K562 (cell line): ENCODE data around the gene PATL2. TPM values are rescaled to one million over a fixed set of nuclear protein-coding genes. Genes with fewer than 3 reads are reported as not detected.

Experiments
- ATAC-seq: fragments of 200-7000 bp; cut with Tn5 transposase; 3 replicates; pipeline ENCODE4 v1.9.1; 2020; ENCODE audit warnings: moderate library complexity
- BruUV-seq: library from RNA; stranded (reverse); fragments of 400-500 nt; replicated peaks from 2 replicates; lab custom pipeline; 2021; lab: Mats Ljungman, UMichigan
- CTCF ChIA-PET: fragments of 300-600 bp; formaldehyde crosslinking; extraction: SDS; loops from one replicate; lab custom pipeline; 2021; ENCODE audit warnings: low intra/inter-chr PET ratio; lab: Yijun Ruan, JAX
- POLR2A ChIA-PET: fragments of 300-600, 350-650 bp; sonication (Branson Sonifier 250); formaldehyde crosslinking; extraction: SDS; loops from one replicate; lab custom pipeline; 2021; ENCODE audit warnings: antibody characterized with exemption, inconsistent platforms; lab: Yijun Ruan, JAX
- DNase-seq, 4 experiments: peaks; one replicate each; pipeline versions ENCODE4 v3.0.0 to v3.0.0-alpha.2; 2011 to 2018; ENCODE audit warnings: low spot score in 3 of 4, mixed read lengths in 3 of 4; ENCODE audit errors: extremely low read depth in 1 of 4
- FAIRE-seq: peaks from 2 replicates; lab custom pipeline; 2011; peaks lifted over from hg19 to GRCh38; lab: Jason Lieb, UNC
- H2AFZ ChIP-seq: 2 replicates; pipeline ENCODE4 v1.6.0; 2011; ENCODE audit warnings: low read depth, low read length, control low read depth, inconsistent platforms
- H3K27ac ChIP-seq: fragments of 200-600 bp; 3 replicates; pipeline ENCODE4 v1.8.0; 2011; ENCODE audit warnings: low read depth, mild to moderate bottlenecking, control low read depth, inconsistent platforms, low read length, moderate library complexity, mixed read lengths; ENCODE audit errors: extremely low read depth
- H3K27me3 ChIP-seq, 2 experiments: fragments of 300-600 bp in 1 of 2; 2 replicates in 1 of 2; 3 replicates in 1 of 2; pipeline versions ENCODE4 v1.6.0 to v1.8.0; 2011; ENCODE audit warnings: inconsistent platforms in 2 of 2, low read length in 2 of 2, mild to moderate bottlenecking in 1 of 2, mixed read lengths in 1 of 2, moderate library complexity in 1 of 2; ENCODE audit not compliant: control insufficient read depth in 2 of 2, insufficient read depth in 2 of 2
- H3K36me3 ChIP-seq: fragments of 300-600 bp; 3 replicates; pipeline ENCODE4 v1.8.0; 2011; ENCODE audit warnings: mild to moderate bottlenecking, low read length, inconsistent platforms; ENCODE audit not compliant: control insufficient read depth, insufficient read depth
- H3K4me1 ChIP-seq, 2 experiments: fragments of 200-600 bp in 1 of 2; replicated peaks in 1 of 2; 2 replicates in 1 of 2; 3 replicates in 1 of 2; pipeline versions ENCODE4 v1.5.1 to v1.8.0; 2011; ENCODE audit warnings: inconsistent platforms in 2 of 2, low read length in 2 of 2, mild to moderate bottlenecking in 1 of 2, mixed read lengths in 1 of 2, moderate library complexity in 1 of 2; ENCODE audit not compliant: control insufficient read depth in 2 of 2, insufficient read depth in 2 of 2
- H3K4me2 ChIP-seq: 2 replicates; pipeline ENCODE4 v1.6.1; 2011; ENCODE audit warnings: low read length, control low read depth, inconsistent platforms, mixed read lengths; ENCODE audit not compliant: insufficient read depth
- H3K4me3 ChIP-seq: fragments of 200-600 bp; sonication (generic), shearing (Covaris generic); 2 replicates; pipeline ENCODE4 v1.5.1; 2016; ENCODE audit warnings: control low read depth, inconsistent platforms
- H3K79me2 ChIP-seq: fragments of 200-600 bp; 3 replicates; pipeline ENCODE4 v1.8.0; 2011; ENCODE audit warnings: low read length, inconsistent platforms; ENCODE audit not compliant: control insufficient read depth, insufficient read depth
- H3K9ac ChIP-seq, 2 experiments: 2 replicates each; pipeline versions ENCODE4 v1.6.0 to v1.6.1; 2011; ENCODE audit warnings: low read depth in 2 of 2, low read length in 2 of 2, control low read depth in 1 of 2, inconsistent platforms in 1 of 2, mild to moderate bottlenecking in 1 of 2, mixed read lengths in 1 of 2; ENCODE audit not compliant: insufficient read depth in 1 of 2
- H3K9me1 ChIP-seq: one replicate; pipeline ENCODE4 v1.6.0; 2011; ENCODE audit warnings: inconsistent platforms, mild to moderate bottlenecking, low read length, moderate library complexity; ENCODE audit not compliant: control insufficient read depth, insufficient read depth
- H3K9me3 ChIP-seq: replicated peaks from 2 replicates; pipeline ENCODE4 v1.5.1; 2011; ENCODE audit warnings: low read depth, low read length, inconsistent platforms; ENCODE audit not compliant: control insufficient read depth, insufficient read depth
- H4K20me1 ChIP-seq: replicated peaks from 2 replicates; pipeline ENCODE4 v1.6.1; 2011; ENCODE audit warnings: low read length, inconsistent platforms, mixed read lengths; ENCODE audit not compliant: control insufficient read depth, insufficient read depth
- EWSR1 ChIP-seq: fragments of 450-650 bp; IDR thresholded peaks from 2 replicates; pipeline ENCODE4 v1.6.1; 2018; ENCODE audit warnings: borderline replicate concordance, mild to moderate bottlenecking, low read depth, moderate library complexity; ENCODE audit not compliant: partially characterized antibody
- HCFC1 ChIP-seq: IDR thresholded peaks from 2 replicates; pipeline ENCODE4 v1.6.1; 2012; ENCODE audit warnings: low read depth, low read length, improper control_type of control experiment
- JUND ChIP-seq, 2 experiments: IDR thresholded peaks; 2 replicates in 1 of 2; 3 replicates in 1 of 2; pipeline ENCODE4 v1.6.1; 2011; ENCODE audit warnings: borderline replicate concordance in 2 of 2, low read depth in 2 of 2, low read length in 2 of 2, improper control_type of control experiment in 1 of 2, missing biosample characterization in 1 of 2, missing genetic modification characterization in 1 of 2, missing genetic modification reagents in 1 of 2
- MAFG ChIP-seq: fragments of 450-650 bp; conservative IDR thresholded peaks from 2 replicates; pipeline ENCODE4 v1.6.1; 2016; ENCODE audit warnings: missing genetic modification characterization, missing compliant biosample characterization
- MECOM ChIP-seq: fragments of 250-450 bp; sonication (Bioruptor Pico); IDR thresholded peaks from 2 replicates; pipeline ENCODE4 v1.8.0; 2022; ENCODE audit warnings: inconsistent platforms
- PHB ChIP-seq: fragments of 250-450 bp; sonication (Bioruptor Pico); IDR thresholded peaks from 2 replicates; pipeline ENCODE4 v1.5.0; 2021
- TAF1 ChIP-seq: IDR thresholded peaks from 2 replicates; pipeline ENCODE4 v1.6.1; 2011; ENCODE audit warnings: mild to moderate bottlenecking, low read length, moderate library complexity; ENCODE audit not compliant: insufficient read depth, control insufficient read depth, severe bottlenecking; ENCODE audit errors: extremely low read depth
- ZNF217 ChIP-seq: sonication (generic); formaldehyde crosslinking; IDR thresholded peaks from 2 replicates; pipeline ENCODE4 v1.8.0; 2022; ENCODE audit warnings: mild to moderate bottlenecking, missing genetic modification reagents
- in situ Hi-C: fragments of 300-500 bp; cut with MboI; formaldehyde crosslinking; loops from 4 replicates; pipeline ENCODE4 v1.15.0; 2018; ENCODE audit warnings: inconsistent platforms, mixed read lengths
- intact Hi-C: fragments of 100-400 bp; cut with micrococcal nuclease; formaldehyde crosslinking; loops from 2 replicates; pipeline ENCODE4 v1.14.2; 2022
- polyA plus RNA-seq, 8 experiments: library from polyadenylated mRNA; depleted of rRNA in 4 of 8; stranded (reverse) in 5 of 8; unstranded in 3 of 8; fragments of >200 nt; fragmentation: Nextera tagmentation in 2 of 8; fragmentation: Illumina TruSeq in 1 of 8; extraction: Ambion mirVana in 2 of 8; extraction: Trizol in 1 of 8; gene quantifications; 2 replicates each; pipeline versions ENCODE4 v1.2.1 to v1.2.3, GENCODE V29; 2011 to 2014; ENCODE audit warnings: inconsistent platforms in 1 of 8, missing spikeins in 1 of 8
- total RNA-seq, 7 experiments: library from RNA; depleted of rRNA in 6 of 7; stranded (reverse); fragments of >200 nt in 6 of 7; fragmentation: Illumina TruSeq in 2 of 7; extraction: Trizol in 2 of 7; gene quantifications; 2 replicates each; pipeline versions ENCODE4 v1.2.1 to v1.2.3, GENCODE V29; 2011 to 2021; ENCODE audit warnings: low replicate concordance in 1 of 7
- TF ChIP-seq, protein P1 (sequence below), 2 experiments: fragments of 450-650 bp; formaldehyde crosslinking in 1 of 2; IDR thresholded peaks; 2 replicates each; pipeline versions ENCODE4 v1.4.0 to v1.6.1; 2014 to 2020; ENCODE audit warnings: mild to moderate bottlenecking in 2 of 2, borderline replicate concordance in 1 of 2, low read depth in 1 of 2
- TF ChIP-seq, protein P2 (sequence below): IDR thresholded peaks from 2 replicates; pipeline ENCODE4 v1.6.1; 2014; ENCODE audit warnings: antibody characterized with exemption
- TF ChIP-seq, protein P3 (sequence below): fragments of 450-650 bp; IDR thresholded peaks from 2 replicates; pipeline ENCODE4 v1.6.1; 2014; ENCODE audit warnings: low read depth, mild to moderate bottlenecking, moderate library complexity, borderline replicate concordance

PATL2 gene
- total and polyA plus RNA-seq, 9 of the 15 experiments (the other 6 are each of a cell fraction or from before 2014, with no cell fraction given): 0.42 to 1.1 (median 0.86) TPM

DNA sequence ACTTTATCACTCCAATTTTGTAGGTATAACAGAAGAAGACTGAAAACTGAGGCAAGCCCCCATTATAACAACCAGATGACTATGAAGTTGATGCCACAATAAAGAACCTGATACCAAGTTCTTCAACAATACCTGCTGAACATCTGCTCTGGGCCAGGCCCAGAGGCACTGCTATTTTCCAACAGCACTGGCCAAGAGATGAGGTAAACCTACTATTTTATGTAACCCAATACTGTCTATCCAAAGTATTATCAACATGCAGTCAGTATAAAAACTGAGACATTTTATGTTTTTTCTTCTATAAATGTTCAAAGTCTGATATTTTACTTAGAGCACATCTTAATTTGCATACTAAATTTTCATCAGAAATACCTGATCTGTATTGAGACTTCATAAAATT lies 53.7 kb downstream of the PATL2 start:
- POLR2A ChIA-PET: interaction anchor here (0.6 to 2.3 kb wide), 3 partner anchors 44 to 1223 kb away, joined by 3 to 8 read pairs (median 3); partner anchors contain the start of genes B2M and PATL2
- no peaks in the 10 kb centered on the region for H3K27me3 ChIP-seq
- intact Hi-C loops (no loop called here), in situ Hi-C loops (no loop called here)
- H3K9ac ChIP-seq: no peak overlapping the region
- no peaks in the 10 kb centered on the region for H3K9me1 ChIP-seq
- ATAC-seq (no peak), FAIRE-seq (no peak), DNase-seq (no peak)
- H3K36me3 ChIP-seq: peaks cover 67% of the 10 kb centered on the region
- no TSS peak for BruUV-seq
- CTCF ChIA-PET: no interaction called here
- peaks cover 0 to 5% of the 10 kb centered on the region in 2 experiments; a peak in 1 of 5 replicates for H3K4me1 ChIP-seq
- no peak overlapping the region for H3K4me2 ChIP-seq
- no peak overlapping the region for H3K4me3 ChIP-seq
- H4K20me1 ChIP-seq: no peaks in the 10 kb centered on the region
- H2AFZ ChIP-seq: no peak overlapping the region
- H3K79me2 ChIP-seq: peaks cover 21% of the 10 kb centered on the region
- no peaks in the 10 kb centered on the region for H3K9me3 ChIP-seq
- no peak overlapping the region for H3K27ac ChIP-seq
- TF ChIP-seq, protein P1, sequence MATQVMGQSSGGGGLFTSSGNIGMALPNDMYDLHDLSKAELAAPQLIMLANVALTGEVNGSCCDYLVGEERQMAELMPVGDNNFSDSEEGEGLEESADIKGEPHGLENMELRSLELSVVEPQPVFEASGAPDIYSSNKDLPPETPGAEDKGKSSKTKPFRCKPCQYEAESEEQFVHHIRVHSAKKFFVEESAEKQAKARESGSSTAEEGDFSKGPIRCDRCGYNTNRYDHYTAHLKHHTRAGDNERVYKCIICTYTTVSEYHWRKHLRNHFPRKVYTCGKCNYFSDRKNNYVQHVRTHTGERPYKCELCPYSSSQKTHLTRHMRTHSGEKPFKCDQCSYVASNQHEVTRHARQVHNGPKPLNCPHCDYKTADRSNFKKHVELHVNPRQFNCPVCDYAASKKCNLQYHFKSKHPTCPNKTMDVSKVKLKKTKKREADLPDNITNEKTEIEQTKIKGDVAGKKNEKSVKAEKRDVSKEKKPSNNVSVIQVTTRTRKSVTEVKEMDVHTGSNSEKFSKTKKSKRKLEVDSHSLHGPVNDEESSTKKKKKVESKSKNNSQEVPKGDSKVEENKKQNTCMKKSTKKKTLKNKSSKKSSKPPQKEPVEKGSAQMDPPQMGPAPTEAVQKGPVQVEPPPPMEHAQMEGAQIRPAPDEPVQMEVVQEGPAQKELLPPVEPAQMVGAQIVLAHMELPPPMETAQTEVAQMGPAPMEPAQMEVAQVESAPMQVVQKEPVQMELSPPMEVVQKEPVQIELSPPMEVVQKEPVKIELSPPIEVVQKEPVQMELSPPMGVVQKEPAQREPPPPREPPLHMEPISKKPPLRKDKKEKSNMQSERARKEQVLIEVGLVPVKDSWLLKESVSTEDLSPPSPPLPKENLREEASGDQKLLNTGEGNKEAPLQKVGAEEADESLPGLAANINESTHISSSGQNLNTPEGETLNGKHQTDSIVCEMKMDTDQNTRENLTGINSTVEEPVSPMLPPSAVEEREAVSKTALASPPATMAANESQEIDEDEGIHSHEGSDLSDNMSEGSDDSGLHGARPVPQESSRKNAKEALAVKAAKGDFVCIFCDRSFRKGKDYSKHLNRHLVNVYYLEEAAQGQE (IDR thresholded peaks at IDR 0.05; ENCODE audit: borderline replicate concordance): no peak
- TF ChIP-seq, protein P1 (CRISPR knock-in tag; IDR thresholded peaks at IDR 0.05; ENCODE audit: low read depth): no peak
- no peak for TF ChIP-seq PHB (CRISPR knock-in tag)
- TF ChIP-seq ZNF217 (CRISPR knock-in tag): no peak
- TF ChIP-seq, protein P2, sequence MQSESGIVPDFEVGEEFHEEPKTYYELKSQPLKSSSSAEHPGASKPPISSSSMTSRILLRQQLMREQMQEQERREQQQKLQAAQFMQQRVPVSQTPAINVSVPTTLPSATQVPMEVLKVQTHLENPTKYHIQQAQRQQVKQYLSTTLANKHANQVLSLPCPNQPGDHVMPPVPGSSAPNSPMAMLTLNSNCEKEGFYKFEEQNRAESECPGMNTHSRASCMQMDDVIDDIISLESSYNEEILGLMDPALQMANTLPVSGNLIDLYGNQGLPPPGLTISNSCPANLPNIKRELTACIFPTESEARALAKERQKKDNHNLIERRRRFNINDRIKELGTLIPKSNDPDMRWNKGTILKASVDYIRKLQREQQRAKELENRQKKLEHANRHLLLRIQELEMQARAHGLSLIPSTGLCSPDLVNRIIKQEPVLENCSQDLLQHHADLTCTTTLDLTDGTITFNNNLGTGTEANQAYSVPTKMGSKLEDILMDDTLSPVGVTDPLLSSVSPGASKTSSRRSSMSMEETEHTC: no peak
- no peak for TF ChIP-seq HCFC1
- no peak for TF ChIP-seq MAFG (tag)
- TF ChIP-seq MECOM (CRISPR knock-in tag): no peak
- TF ChIP-seq TAF1: no peak
- no peak for TF ChIP-seq EWSR1
- TF ChIP-seq JUND (IDR thresholded peaks at IDR 0.05; ENCODE audit: borderline replicate concordance, low read depth, low read length): no peak
- no peak for TF ChIP-seq JUND (tag; IDR thresholded peaks at IDR 0.05; ENCODE audit: borderline replicate concordance, low read depth, low read length)
- TF ChIP-seq, protein P3, sequence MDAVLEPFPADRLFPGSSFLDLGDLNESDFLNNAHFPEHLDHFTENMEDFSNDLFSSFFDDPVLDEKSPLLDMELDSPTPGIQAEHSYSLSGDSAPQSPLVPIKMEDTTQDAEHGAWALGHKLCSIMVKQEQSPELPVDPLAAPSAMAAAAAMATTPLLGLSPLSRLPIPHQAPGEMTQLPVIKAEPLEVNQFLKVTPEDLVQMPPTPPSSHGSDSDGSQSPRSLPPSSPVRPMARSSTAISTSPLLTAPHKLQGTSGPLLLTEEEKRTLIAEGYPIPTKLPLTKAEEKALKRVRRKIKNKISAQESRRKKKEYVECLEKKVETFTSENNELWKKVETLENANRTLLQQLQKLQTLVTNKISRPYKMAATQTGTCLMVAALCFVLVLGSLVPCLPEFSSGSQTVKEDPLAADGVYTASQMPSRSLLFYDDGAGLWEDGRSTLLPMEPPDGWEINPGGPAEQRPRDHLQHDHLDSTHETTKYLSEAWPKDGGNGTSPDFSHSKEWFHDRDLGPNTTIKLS: no peak
